Activated naive CD4-positive, alpha-beta T cell treated with anti-CD3 and anti-CD28 coated beads for 36 hours (primary cell): ENCODE measurements around the gene TYMP. TPM values are rescaled to one million over a fixed set of nuclear protein-coding genes. Genes with fewer than 3 reads are reported as not detected.

Source experiments
- CTCF ChIA-PET: fragments of 350-600 bp; sonication (Branson Sonifier 250); formaldehyde crosslinking; loops from one replicate; lab custom pipeline; 2021; ENCODE audit warnings: antibody characterized with exemption; lab: Charles Lee
- DNase-seq: peaks from one replicate; pipeline ENCODE4 v3.0.0-alpha.2; 2020
- H3K27ac Mint-ChIP-seq: one replicate; pipeline ENCODE4 v1.8.0; 2021; ENCODE audit warnings: mild to moderate bottlenecking, mixed read lengths
- H3K27me3 Mint-ChIP-seq: one replicate; pipeline ENCODE4 v1.8.0; 2021; ENCODE audit warnings: low read depth, mixed read lengths
- H3K36me3 Mint-ChIP-seq: one replicate; pipeline ENCODE4 v1.8.0; 2021; ENCODE audit warnings: low read depth, mixed read lengths
- H3K4me1 Mint-ChIP-seq: one replicate; pipeline ENCODE4 v1.8.0; 2021; ENCODE audit warnings: low read depth, mixed read lengths
- H3K4me3 Mint-ChIP-seq: one replicate; pipeline ENCODE4 v1.8.0; 2021; ENCODE audit warnings: mild to moderate bottlenecking, moderate library complexity, mixed read lengths
- H3K9me3 Mint-ChIP-seq: one replicate; pipeline ENCODE4 v1.8.0; 2021; ENCODE audit warnings: mixed read lengths
- intact Hi-C: fragments of 100-400 bp; cut with micrococcal nuclease; formaldehyde crosslinking; loops from one replicate; pipeline ENCODE4 v1.15.1; 2023
- total RNA-seq, 2 experiments: library from RNA; stranded (reverse); gene quantifications; one replicate each; pipeline ENCODE4 v1.2.3, GENCODE V29; 2021

The TYMP gene
- total RNA-seq, 2 experiments from 2014 or later, result 43.7 to 49.6 TPM

GRCh38 chr22:50482107-50483074, 47.4 kb downstream of the TYMP start:
- CTCF ChIA-PET, result interaction anchor here (0.9 kb wide), 1 partner anchor 9 kb away, joined by 3 read pairs; no protein-coding TSS in a partner anchor
- H3K9me3 Mint-ChIP-seq, result no peaks in the 10 kb centered on the region
- H3K36me3 Mint-ChIP-seq, result no peaks in the 10 kb centered on the region
- peak overlapping the region; percentile 80 for H3K4me3 Mint-ChIP-seq
- no peak overlapping the region for H3K27ac Mint-ChIP-seq
- no peak for DNase-seq
- H3K27me3 Mint-ChIP-seq, result peaks cover 8% of the 10 kb centered on the region
- intact Hi-C loops, result no loop called here
- H3K4me1 Mint-ChIP-seq, result peaks cover 6% of the 10 kb centered on the region

GRCh38 chr22:50481440-50482106, 48.2 kb downstream of the TYMP start, which contains the start of gene ADM2:
ADM2 (plus strand) TSS chr22:50481543; CDS start chr22:50481848, 305 bp downstream.
- Mint-ChIP-seq H3K27ac (no peak within 1 kb of the TSS), H3K4me3 (peak within 1 kb of the TSS; percentile 80), H3K9me3 (no peaks in the 10 kb centered on the region), H3K36me3 (no peaks in the 10 kb centered on the region), H3K4me1 (peaks cover 7% of the 10 kb centered on the region), H3K27me3 (peaks cover 8% of the 10 kb centered on the region)
- intact Hi-C loops, result no loop called here
- peak; percentile 81 for DNase-seq
- CTCF ChIA-PET, result no interaction called here

- DNase-seq, result no peak
- H3K4me3 Mint-ChIP-seq, result peak overlapping the region; percentile 61
- H3K36me3 Mint-ChIP-seq, result no peaks in the 10 kb centered on the region
- peaks cover 8% of the 10 kb centered on the region for H3K27me3 Mint-ChIP-seq
- CTCF ChIA-PET, result no interaction called here
- H3K4me1 Mint-ChIP-seq, result peaks cover 6% of the 10 kb centered on the region
- H3K9me3 Mint-ChIP-seq, result no peaks in the 10 kb centered on the region
- H3K27ac Mint-ChIP-seq, result no peak overlapping the region
- intact Hi-C loops, result no loop called here
Observed at GRCh38 chr22:50481045-50481439, 48.8 kb downstream of the TYMP start.

- H3K27me3 Mint-ChIP-seq, result peaks cover 8% of the 10 kb centered on the region
- no peaks in the 10 kb centered on the region for H3K9me3 Mint-ChIP-seq
- no peak for DNase-seq
- H3K4me1 Mint-ChIP-seq, result peaks cover 5% of the 10 kb centered on the region
- H3K27ac Mint-ChIP-seq, result no peak overlapping the region
- peak overlapping the region; percentile 61 for H3K4me3 Mint-ChIP-seq
- CTCF ChIA-PET, result interaction anchor here (1.1 kb wide), 1 partner anchor 9 kb away, joined by 4 read pairs; no protein-coding TSS in a partner anchor
- no peaks in the 10 kb centered on the region for H3K36me3 Mint-ChIP-seq
- intact Hi-C loops, result loop anchor here (10.0 kb wide), 1 partner anchor 235 kb away; the partner anchor contains the start of gene TUBGCP6
Observed at GRCh38 chr22:50479721-50480120, 50.1 kb downstream of the TYMP start.

- CTCF ChIA-PET, result no interaction called here
- DNase-seq, result no peak
- Mint-ChIP-seq H3K9me3 (no peaks in the 10 kb centered on the region), H3K4me1 (peaks cover 18% of the 10 kb centered on the region), H3K36me3 (no peaks in the 10 kb centered on the region), H3K4me3 (no peak overlapping the region), H3K27ac (no peak overlapping the region), H3K27me3 (peaks cover 8% of the 10 kb centered on the region)
- intact Hi-C loops, result loop anchor here (10.0 kb wide), 1 partner anchor 233 kb away; the partner anchor contains the start of gene TUBGCP6
Observed at GRCh38 chr22:50477923-50478322, 51.9 kb downstream of the TYMP start.

GRCh38 chr22:50476868-50477267, 52.9 kb downstream of the TYMP start:
- Mint-ChIP-seq H3K27me3 (peaks cover 8% of the 10 kb centered on the region), H3K27ac (peak overlapping the region; percentile 60), H3K36me3 (no peaks in the 10 kb centered on the region), H3K4me1 (peaks cover 28% of the 10 kb centered on the region), H3K9me3 (no peaks in the 10 kb centered on the region), H3K4me3 (no peak overlapping the region)
- no peak for DNase-seq
- intact Hi-C loops, result loop anchor here (10.0 kb wide), 1 partner anchor 232 kb away; the partner anchor contains the start of gene TUBGCP6
- CTCF ChIA-PET, result interaction anchor here (0.6 kb wide), 1 partner anchor 49 kb away, joined by 4 read pairs; the partner anchor contains the start of gene SCO2

Other genes with a start within 250 kb of the TYMP start
- 10 to 100 TPM in 1 of 2 experiments, 1 to 10 TPM in 1; 9.8 to 10.4 TPM for gene PLXNB2, start 222.4 kb downstream of the TYMP start, total RNA-seq
- 1 to 10 TPM; 1.8 to 2.1 TPM for gene DENND6B, start 203.0 kb downstream of the TYMP start, total RNA-seq
- gene PPP6R2, start 186.7 kb downstream of the TYMP start, total RNA-seq, result 10 to 100 TPM; 33.7 to 34.7 TPM
- gene SBF1, start 55.0 kb downstream of the TYMP start, total RNA-seq, result 100 to 1,000 TPM; 100 TPM
- 1 to 10 TPM; 7.5 to 8.3 TPM for gene ADM2, start 48.5 kb downstream of the TYMP start, total RNA-seq
- gene MIOX, start 43.2 kb downstream of the TYMP start, total RNA-seq, result under 1 TPM in 1 of 2 experiments, not detected in 1; 0.31 TPM
- gene LMF2, start 22.3 kb downstream of the TYMP start, total RNA-seq, result 10 to 100 TPM; 41.4 to 42.0 TPM
- gene NCAPH2, start 21.8 kb downstream of the TYMP start, total RNA-seq, result 100 to 1,000 TPM; 104 to 115 TPM
- 1 to 10 TPM; 1.1 to 2.1 TPM for gene SCO2, start 4.4 kb downstream of the TYMP start, total RNA-seq
- gene KLHDC7B, start 15.9 kb upstream of the TYMP start, total RNA-seq, result 1 to 10 TPM; 7.4 to 7.6 TPM
- gene SYCE3, start 32.9 kb upstream of the TYMP start, total RNA-seq, result 1 to 10 TPM in 1 of 2 experiments, under 1 TPM in 1; 0.91 to 2.0 TPM
- gene CPT1B, start 48.4 kb upstream of the TYMP start, total RNA-seq, result 10 to 100 TPM; 37.3 to 43.7 TPM
- gene CHKB, start 52.8 kb upstream of the TYMP start, total RNA-seq, result 10 to 100 TPM; 71.0 to 81.4 TPM
- gene MAPK8IP2, start 70.8 kb upstream of the TYMP start, total RNA-seq, result under 1 TPM; 0.05 to 0.15 TPM
- 10 to 100 TPM; 17.8 to 19.2 TPM for gene ARSA, start 98.1 kb upstream of the TYMP start, total RNA-seq
- gene SHANK3, start 142.8 kb upstream of the TYMP start, total RNA-seq, result under 1 TPM; 0.07 TPM
- not detected for gene ACR, start 208.2 kb upstream of the TYMP start, total RNA-seq